HFFc6 (cell line): ENCODE measurements around the gene ANKRD22. TPM values are rescaled to one million over a fixed set of nuclear protein-coding genes. Genes with fewer than 3 reads are reported as not detected.
"Not testable (repeated sequence)": the region's sequence is repeated elsewhere in the genome, so short reads cannot be mapped to it uniquely, and the experiment has no call there.

Experiments used
- DNase-seq: peaks from one replicate; pipeline ENCODE4 v3.0.0-alpha.2; 2018
- H3K27ac Mint-ChIP-seq: 2 replicates; pipeline ENCODE4 v1.8.0; 2020; ENCODE audit warnings: mild to moderate bottlenecking, mixed read lengths
- H3K27me3 Mint-ChIP-seq: 2 replicates; pipeline ENCODE4 v1.8.0; 2021; ENCODE audit warnings: mild to moderate bottlenecking, moderate library complexity, mixed read lengths; ENCODE audit not compliant: insufficient read depth
- H3K36me3 Mint-ChIP-seq: 2 replicates; pipeline ENCODE4 v1.8.0; 2021; ENCODE audit warnings: low read depth, mixed read lengths
- H3K4me1 Mint-ChIP-seq: 2 replicates; pipeline ENCODE4 v1.8.0; 2020; ENCODE audit warnings: low read depth, mixed read lengths
- H3K4me3 Mint-ChIP-seq: 2 replicates; pipeline ENCODE4 v1.8.0; 2020; ENCODE audit warnings: mild to moderate bottlenecking, moderate library complexity, mixed read lengths
- H3K9me3 Mint-ChIP-seq: 2 replicates; pipeline ENCODE4 v1.8.0; 2020; ENCODE audit warnings: mild to moderate bottlenecking, mixed read lengths
- total RNA-seq, 6 experiments: library from RNA; stranded (reverse); fragmentation: NEBNext Ultra II Directional; extraction: Animal tissue kit (Norgen Biotek cat#: 25700); gene quantifications; 2 replicates in 1 of 6; 3 replicates in 5 of 6; pipeline ENCODE4 v1.2.3, GENCODE V29; 2021
- TF ChIP-seq, protein P1 (sequence below): fragments of 200-600 bp; sonication (generic); IDR thresholded peaks from 2 replicates; pipeline ENCODE4 v1.5.0; 2021; ENCODE audit warnings: antibody characterized with exemption, mild to moderate bottlenecking

The ANKRD22 gene
- total RNA-seq, 6 experiments from 2014 or later = not detected

DNA sequence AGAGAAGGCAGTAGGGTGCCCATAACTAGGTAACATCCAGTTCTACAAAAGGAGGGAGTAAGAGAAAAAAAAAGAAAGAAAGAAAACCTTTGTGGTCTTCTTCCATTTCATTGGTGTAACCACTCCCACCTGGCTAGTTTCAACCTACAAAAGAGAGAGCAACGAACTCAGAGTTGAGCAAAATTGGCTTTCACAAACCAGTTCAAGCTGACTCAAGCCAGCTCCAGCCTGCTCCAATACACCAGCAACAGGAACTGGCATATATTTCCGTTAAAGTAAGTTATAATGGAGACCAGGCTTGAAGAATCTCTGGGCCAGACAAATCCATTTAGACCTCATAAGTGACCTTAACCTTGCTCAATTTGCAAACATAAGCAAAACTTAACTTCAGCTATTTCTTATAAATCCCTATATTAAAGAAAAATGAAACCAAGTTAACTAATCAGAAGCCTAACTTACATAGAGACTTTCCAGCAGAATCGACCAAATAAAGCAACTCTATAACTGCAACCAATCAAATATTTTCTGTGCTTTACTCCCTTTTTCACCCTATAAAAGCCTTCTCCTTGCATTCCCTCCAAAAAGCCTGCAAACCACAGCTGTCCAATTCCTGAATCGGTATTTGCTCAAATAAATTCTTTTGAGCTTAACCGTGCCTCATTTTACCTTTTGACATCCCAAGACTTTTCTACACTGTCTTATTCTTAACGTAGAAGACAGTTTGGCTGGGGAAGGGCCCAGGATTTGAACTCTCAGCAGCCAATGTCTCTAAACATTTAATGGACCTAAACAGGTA, 10.1 kb downstream of the ANKRD22 start:
- DNase-seq = no peak
- Mint-ChIP-seq H3K27me3 (peaks cover 3% of the 10 kb centered on the region; the same call in 1 of the 2 replicates), H3K36me3 (no peaks in the 10 kb centered on the region), H3K9me3 (no peaks in the 10 kb centered on the region), H3K4me3 (no peak overlapping the region), H3K27ac (no peak overlapping the region), H3K4me1 (no peaks in the 10 kb centered on the region; the same call in 1 of the 2 replicates)
- TF ChIP-seq, protein P1, sequence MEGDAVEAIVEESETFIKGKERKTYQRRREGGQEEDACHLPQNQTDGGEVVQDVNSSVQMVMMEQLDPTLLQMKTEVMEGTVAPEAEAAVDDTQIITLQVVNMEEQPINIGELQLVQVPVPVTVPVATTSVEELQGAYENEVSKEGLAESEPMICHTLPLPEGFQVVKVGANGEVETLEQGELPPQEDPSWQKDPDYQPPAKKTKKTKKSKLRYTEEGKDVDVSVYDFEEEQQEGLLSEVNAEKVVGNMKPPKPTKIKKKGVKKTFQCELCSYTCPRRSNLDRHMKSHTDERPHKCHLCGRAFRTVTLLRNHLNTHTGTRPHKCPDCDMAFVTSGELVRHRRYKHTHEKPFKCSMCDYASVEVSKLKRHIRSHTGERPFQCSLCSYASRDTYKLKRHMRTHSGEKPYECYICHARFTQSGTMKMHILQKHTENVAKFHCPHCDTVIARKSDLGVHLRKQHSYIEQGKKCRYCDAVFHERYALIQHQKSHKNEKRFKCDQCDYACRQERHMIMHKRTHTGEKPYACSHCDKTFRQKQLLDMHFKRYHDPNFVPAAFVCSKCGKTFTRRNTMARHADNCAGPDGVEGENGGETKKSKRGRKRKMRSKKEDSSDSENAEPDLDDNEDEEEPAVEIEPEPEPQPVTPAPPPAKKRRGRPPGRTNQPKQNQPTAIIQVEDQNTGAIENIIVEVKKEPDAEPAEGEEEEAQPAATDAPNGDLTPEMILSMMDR = no peak

DNA sequence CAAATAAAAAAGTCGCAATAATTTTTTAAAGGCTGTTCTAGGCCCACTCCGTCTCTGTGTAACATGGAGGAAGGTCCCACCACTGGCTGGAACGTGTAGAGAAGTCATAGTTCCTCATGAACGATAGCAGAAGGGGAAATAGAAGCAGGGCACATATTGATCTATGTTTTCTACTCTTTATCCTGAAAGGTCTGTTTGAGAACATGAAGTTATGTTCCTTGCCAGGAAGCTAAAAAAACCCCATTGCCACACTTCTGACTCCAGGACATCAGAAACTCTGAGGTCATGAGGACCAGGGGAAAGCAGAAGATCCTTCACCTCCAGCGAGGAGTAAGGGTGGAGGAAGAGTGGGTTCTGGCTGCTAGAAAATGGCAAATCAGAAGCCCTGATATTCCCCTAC, 10.8 kb downstream of the ANKRD22 start:
- no peaks in the 10 kb centered on the region; the same call in 1 of the 2 replicates for H3K4me1 Mint-ChIP-seq
- H3K27ac Mint-ChIP-seq = no peak overlapping the region
- H3K9me3 Mint-ChIP-seq = no peaks in the 10 kb centered on the region
- H3K36me3 Mint-ChIP-seq = no peaks in the 10 kb centered on the region
- H3K27me3 Mint-ChIP-seq = peaks cover 3% of the 10 kb centered on the region; the same call in 1 of the 2 replicates
- TF ChIP-seq, protein P1 = no peak
- DNase-seq = no peak
- no peak overlapping the region for H3K4me3 Mint-ChIP-seq

DNA sequence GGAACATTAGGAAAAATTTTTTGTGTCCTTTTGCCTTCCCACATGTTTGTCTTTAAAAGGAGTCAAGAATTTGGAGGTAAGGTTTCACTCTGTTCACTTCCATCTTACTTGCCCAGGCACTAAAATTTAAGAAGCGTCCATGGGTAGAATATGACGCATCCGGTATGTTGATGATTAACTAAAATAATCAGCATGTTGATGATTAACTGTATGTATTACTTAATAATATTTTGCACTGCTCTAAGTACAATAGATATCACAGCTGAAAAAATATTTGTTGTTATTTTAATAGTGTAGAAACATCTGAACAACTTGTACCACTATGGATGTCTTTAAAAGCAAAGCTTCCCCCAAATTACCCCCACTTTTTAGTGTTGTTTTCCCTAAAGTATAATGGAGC, 11.5 kb downstream of the ANKRD22 start:
- H3K9me3 Mint-ChIP-seq = no peaks in the 10 kb centered on the region
- H3K27ac Mint-ChIP-seq = no peak overlapping the region
- TF ChIP-seq, protein P1 = no peak
- H3K27me3 Mint-ChIP-seq = peaks cover 2% of the 10 kb centered on the region; the same call in 1 of the 2 replicates
- no peaks in the 10 kb centered on the region; the same call in 1 of the 2 replicates for H3K4me1 Mint-ChIP-seq
- no peak for DNase-seq
- no peak overlapping the region for H3K4me3 Mint-ChIP-seq
- no peaks in the 10 kb centered on the region for H3K36me3 Mint-ChIP-seq

DNA sequence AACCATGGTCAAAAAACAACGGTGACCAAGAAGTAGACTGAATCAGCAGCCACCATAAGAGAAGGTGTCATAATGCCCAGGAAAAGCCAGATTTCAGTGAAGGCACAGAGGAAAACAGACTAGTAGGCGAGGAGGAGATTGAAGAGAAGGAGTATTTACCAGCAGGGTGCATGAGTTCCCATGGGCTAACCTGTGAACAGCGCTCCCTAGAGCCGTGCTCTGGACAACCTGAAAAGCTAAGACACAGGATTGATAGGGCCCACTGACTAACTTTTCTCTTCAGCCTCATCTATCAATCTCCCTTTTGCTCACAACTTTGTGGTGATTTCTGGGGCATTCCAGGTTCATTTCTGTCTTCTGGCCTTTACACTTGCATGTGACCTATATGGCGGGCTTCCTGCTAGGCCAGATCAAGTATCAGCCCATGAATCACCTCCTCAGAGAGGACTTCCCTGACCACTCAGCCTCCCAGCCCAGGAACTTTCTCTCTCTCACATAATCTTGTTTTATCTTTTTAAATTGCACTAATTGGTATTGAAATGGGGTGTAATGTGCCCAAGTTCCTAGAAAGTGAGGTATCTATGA, 12.8 kb downstream of the ANKRD22 start:
- no peak overlapping the region for H3K4me3 Mint-ChIP-seq
- H3K4me1 Mint-ChIP-seq = no peaks in the 10 kb centered on the region; the same call in 1 of the 2 replicates
- H3K36me3 Mint-ChIP-seq = no peaks in the 10 kb centered on the region
- no peaks in the 10 kb centered on the region; the same call in 1 of the 2 replicates for H3K27me3 Mint-ChIP-seq
- TF ChIP-seq, protein P1 = no peak
- no peak overlapping the region for H3K27ac Mint-ChIP-seq
- no peak for DNase-seq
- no peaks in the 10 kb centered on the region for H3K9me3 Mint-ChIP-seq

DNA sequence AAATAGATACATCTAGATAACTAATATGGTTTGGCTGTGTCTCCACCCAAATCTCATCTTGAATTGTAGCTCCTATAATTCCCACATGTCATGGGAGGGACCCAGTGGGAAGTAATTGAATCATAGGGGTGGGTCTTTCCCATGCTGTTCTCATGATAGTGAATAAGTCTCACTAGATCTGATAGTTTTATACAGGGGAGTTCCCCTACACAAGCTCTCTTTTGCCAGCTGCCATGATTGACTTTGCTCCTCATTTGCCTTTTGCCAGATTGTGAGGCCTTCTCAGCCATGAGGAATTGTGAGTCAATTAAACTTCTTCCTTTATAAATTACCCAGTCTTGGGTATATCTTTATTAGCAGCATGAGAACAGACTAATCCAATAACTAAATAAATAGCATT, 14.0 kb downstream of the ANKRD22 start:
- not testable (repeated sequence) for DNase-seq

DNA sequence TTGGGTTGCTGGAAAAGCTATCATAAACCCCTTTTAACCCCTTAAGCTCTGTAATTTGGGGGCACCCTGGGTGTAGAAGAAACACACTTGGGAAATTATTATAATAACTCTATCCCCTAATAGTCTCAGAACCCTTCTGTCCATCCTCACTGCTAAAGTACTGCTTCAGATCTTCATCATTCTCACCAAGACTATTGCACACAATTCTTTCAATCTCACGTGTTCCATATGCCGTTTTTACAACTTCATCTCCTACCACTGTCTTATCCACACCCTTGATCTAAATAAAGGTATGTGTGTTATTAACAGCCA, 15.8 kb downstream of the ANKRD22 start:
- Mint-ChIP-seq H3K4me1 (no peaks in the 10 kb centered on the region; the same call in 1 of the 2 replicates), H3K27me3 (peaks cover 6% of the 10 kb centered on the region; the same call in 1 of the 2 replicates), H3K9me3 (no peaks in the 10 kb centered on the region), H3K4me3 (no peak overlapping the region), H3K36me3 (no peaks in the 10 kb centered on the region), H3K27ac (no peak overlapping the region)
- DNase-seq = no peak
- TF ChIP-seq, protein P1 = peak; percentile 25

More for the DNA sequence above, 14.0 kb downstream of the ANKRD22 start:
- H3K27ac Mint-ChIP-seq, H3K4me3 Mint-ChIP-seq, H3K4me1 Mint-ChIP-seq, H3K27me3 Mint-ChIP-seq, H3K36me3 Mint-ChIP-seq, H3K9me3 Mint-ChIP-seq: not testable (repeated sequence)
